SK-N-SH treated with all-trans-retinoic acid at 6 μM for 48 hours (cell line): Measurements from ENCODE around the gene C1QTNF5.

ENCODE experiments used
- ATAC-seq: fragments of 200-7000 bp; cut with Tn5 transposase; 3 replicates; pipeline ENCODE4 v1.9.1; 2020; ENCODE audit warnings: mild to moderate bottlenecking, moderate library complexity
- BACH2 ChIP-seq: fragments of 250-450 bp; sonication (Bioruptor Pico); IDR thresholded peaks from 2 replicates; pipeline ENCODE4 v1.9.0; 2021; ENCODE audit warnings: mild to moderate bottlenecking, borderline replicate concordance
- CREB5 ChIP-seq: fragments of 250-450 bp; sonication (Bioruptor Pico); IDR thresholded peaks from 2 replicates; pipeline ENCODE4 v1.5.1; 2020; ENCODE audit warnings: low read depth, mild to moderate bottlenecking, moderate library complexity
- CSRNP3 ChIP-seq: fragments of 250-450 bp; sonication (Bioruptor Pico); IDR thresholded peaks from 2 replicates; pipeline ENCODE4 v1.5.1; 2021; ENCODE audit warnings: mild to moderate bottlenecking, moderate library complexity
- ESRRG ChIP-seq: fragments of 250-450 bp; sonication (Bioruptor Pico); IDR thresholded peaks from 2 replicates; pipeline ENCODE4 v1.6.1; 2021; ENCODE audit warnings: mild to moderate bottlenecking
- GLIS3 ChIP-seq: fragments of 250-450 bp; sonication (Bioruptor Pico); IDR thresholded peaks from 2 replicates; pipeline ENCODE4 v1.5.0; 2020; ENCODE audit warnings: mild to moderate bottlenecking, moderate library complexity
- ISL1 ChIP-seq: fragments of 250-450 bp; sonication (Bioruptor Pico); IDR thresholded peaks from 2 replicates; pipeline ENCODE4 v2.1.2; 2022; ENCODE audit warnings: mild to moderate bottlenecking, moderate library complexity
- OSR1 ChIP-seq: fragments of 250-450 bp; sonication (Bioruptor Pico); IDR thresholded peaks from 2 replicates; pipeline ENCODE4 v1.8.0; 2022; ENCODE audit warnings: moderate library complexity, mild to moderate bottlenecking, inconsistent platforms
- POU6F1 ChIP-seq: fragments of 250-450 bp; sonication (Bioruptor Pico); IDR thresholded peaks from 2 replicates; pipeline ENCODE4 v1.8.0; 2021; ENCODE audit warnings: low read depth, mild to moderate bottlenecking, moderate library complexity, borderline replicate concordance
- PPARA ChIP-seq: fragments of 250-450 bp; sonication (Bioruptor Pico); IDR thresholded peaks from 2 replicates; pipeline ENCODE4 v1.5.0; 2020; ENCODE audit warnings: mild to moderate bottlenecking, borderline replicate concordance
- RARB ChIP-seq: fragments of 250-450 bp; sonication (Bioruptor Pico); IDR thresholded peaks from 2 replicates; pipeline ENCODE4 v1.8.0; 2021; ENCODE audit warnings: mild to moderate bottlenecking, moderate library complexity
- SNAI2 ChIP-seq: fragments of 250-450 bp; sonication (Bioruptor Pico); IDR thresholded peaks from 2 replicates; pipeline ENCODE4 v1.5.0; 2020; ENCODE audit warnings: mild to moderate bottlenecking, moderate library complexity
- TCF4 ChIP-seq: fragments of 250-450 bp; sonication (Bioruptor Pico); IDR thresholded peaks from 2 replicates; pipeline ENCODE4 v1.8.0; 2021; ENCODE audit warnings: mild to moderate bottlenecking, moderate library complexity, borderline replicate concordance
- TOX ChIP-seq: fragments of 250-450 bp; sonication (Bioruptor Pico); IDR thresholded peaks from 2 replicates; pipeline ENCODE4 v1.8.0; 2021; ENCODE audit warnings: mild to moderate bottlenecking, moderate library complexity, borderline replicate concordance
- ZC3H10 ChIP-seq: fragments of 250-450 bp; sonication (Bioruptor Pico); IDR thresholded peaks from 2 replicates; pipeline ENCODE4 v1.5.1; 2021; ENCODE audit warnings: mild to moderate bottlenecking, moderate library complexity
- ZFP3 ChIP-seq: fragments of 250-450 bp; sonication (Bioruptor Pico); IDR thresholded peaks from 2 replicates; pipeline ENCODE4 v1.5.0; 2020; ENCODE audit warnings: mild to moderate bottlenecking, moderate library complexity
- ZFP30 ChIP-seq: fragments of 450-650 bp; formaldehyde crosslinking; IDR thresholded peaks from 2 replicates; pipeline ENCODE4 v1.5.0; 2022; ENCODE audit warnings: mild to moderate bottlenecking, moderate library complexity
- ZNF565 ChIP-seq: fragments of 450-650 bp; formaldehyde crosslinking; conservative IDR thresholded peaks from 2 replicates; pipeline ENCODE4 v1.5.0; 2020; ENCODE audit warnings: low read depth, mild to moderate bottlenecking, moderate library complexity
- ZNF70 ChIP-seq: fragments of 450-650 bp; formaldehyde crosslinking; IDR thresholded peaks from 2 replicates; pipeline ENCODE4 v1.5.0; 2020; ENCODE audit warnings: mild to moderate bottlenecking, moderate library complexity
- ZNF8 ChIP-seq: fragments of 450-650 bp; formaldehyde crosslinking; IDR thresholded peaks from 2 replicates; pipeline ENCODE4 v1.5.0; 2020; ENCODE audit warnings: mild to moderate bottlenecking, moderate library complexity
- TF ChIP-seq, protein P1 (sequence below): fragments of 250-450 bp; sonication (Bioruptor Pico); IDR thresholded peaks from 2 replicates; pipeline ENCODE4 v1.8.0; 2020; ENCODE audit warnings: mild to moderate bottlenecking, moderate library complexity, borderline replicate concordance
- TF ChIP-seq, protein P2 (sequence below): fragments of 250-450 bp; sonication (Bioruptor Pico); IDR thresholded peaks from 2 replicates; pipeline ENCODE4 v1.5.0; 2020; ENCODE audit warnings: mild to moderate bottlenecking, moderate library complexity

Gene C1QTNF5

DNA sequence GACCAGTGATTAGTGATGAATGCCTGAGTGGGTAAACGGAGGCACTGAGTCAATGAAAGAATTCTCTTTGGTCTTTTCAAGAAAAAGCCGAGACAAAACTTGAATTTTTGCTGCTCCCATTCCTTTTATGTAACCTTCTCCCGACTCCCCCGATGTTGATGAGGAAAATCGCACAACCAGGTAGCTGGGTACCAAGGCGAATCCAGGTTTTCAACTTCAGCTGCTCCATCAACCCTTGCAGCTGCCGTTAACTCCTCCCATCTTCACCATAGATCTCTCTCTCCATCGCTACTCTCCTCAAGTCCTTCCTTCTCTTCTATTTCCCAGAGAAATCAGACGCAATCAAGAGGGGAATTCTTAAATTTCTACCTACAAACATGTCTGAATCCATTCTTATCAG lies 41.4 kb upstream of the C1QTNF5 start:
- TF ChIP-seq BACH2 (CRISPR knock-in tag) (no peak), CSRNP3 (CRISPR knock-in tag) (no peak), ISL1 (CRISPR knock-in tag) (no peak), TCF4 (CRISPR knock-in tag) (no peak), ZFP3 (no peak), CREB5 (no peak), ZNF70 (CRISPR knock-in tag) (no peak), ZC3H10 (CRISPR knock-in tag) (no peak), ZNF565 (CRISPR knock-in tag) (no peak), ESRRG (CRISPR knock-in tag) (no peak), ZFP30 (CRISPR knock-in tag) (no peak), ZNF8 (no peak), RARB (CRISPR knock-in tag) (no peak), GLIS3 (no peak), POU6F1 (CRISPR knock-in tag) (no peak)
- TF ChIP-seq, protein P1, sequence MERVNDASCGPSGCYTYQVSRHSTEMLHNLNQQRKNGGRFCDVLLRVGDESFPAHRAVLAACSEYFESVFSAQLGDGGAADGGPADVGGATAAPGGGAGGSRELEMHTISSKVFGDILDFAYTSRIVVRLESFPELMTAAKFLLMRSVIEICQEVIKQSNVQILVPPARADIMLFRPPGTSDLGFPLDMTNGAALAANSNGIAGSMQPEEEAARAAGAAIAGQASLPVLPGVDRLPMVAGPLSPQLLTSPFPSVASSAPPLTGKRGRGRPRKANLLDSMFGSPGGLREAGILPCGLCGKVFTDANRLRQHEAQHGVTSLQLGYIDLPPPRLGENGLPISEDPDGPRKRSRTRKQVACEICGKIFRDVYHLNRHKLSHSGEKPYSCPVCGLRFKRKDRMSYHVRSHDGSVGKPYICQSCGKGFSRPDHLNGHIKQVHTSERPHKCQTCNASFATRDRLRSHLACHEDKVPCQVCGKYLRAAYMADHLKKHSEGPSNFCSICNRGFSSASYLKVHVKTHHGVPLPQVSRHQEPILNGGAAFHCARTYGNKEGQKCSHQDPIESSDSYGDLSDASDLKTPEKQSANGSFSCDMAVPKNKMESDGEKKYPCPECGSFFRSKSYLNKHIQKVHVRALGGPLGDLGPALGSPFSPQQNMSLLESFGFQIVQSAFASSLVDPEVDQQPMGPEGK (CRISPR knock-in tag), result no peak
- ATAC-seq, result no peak

DNA sequence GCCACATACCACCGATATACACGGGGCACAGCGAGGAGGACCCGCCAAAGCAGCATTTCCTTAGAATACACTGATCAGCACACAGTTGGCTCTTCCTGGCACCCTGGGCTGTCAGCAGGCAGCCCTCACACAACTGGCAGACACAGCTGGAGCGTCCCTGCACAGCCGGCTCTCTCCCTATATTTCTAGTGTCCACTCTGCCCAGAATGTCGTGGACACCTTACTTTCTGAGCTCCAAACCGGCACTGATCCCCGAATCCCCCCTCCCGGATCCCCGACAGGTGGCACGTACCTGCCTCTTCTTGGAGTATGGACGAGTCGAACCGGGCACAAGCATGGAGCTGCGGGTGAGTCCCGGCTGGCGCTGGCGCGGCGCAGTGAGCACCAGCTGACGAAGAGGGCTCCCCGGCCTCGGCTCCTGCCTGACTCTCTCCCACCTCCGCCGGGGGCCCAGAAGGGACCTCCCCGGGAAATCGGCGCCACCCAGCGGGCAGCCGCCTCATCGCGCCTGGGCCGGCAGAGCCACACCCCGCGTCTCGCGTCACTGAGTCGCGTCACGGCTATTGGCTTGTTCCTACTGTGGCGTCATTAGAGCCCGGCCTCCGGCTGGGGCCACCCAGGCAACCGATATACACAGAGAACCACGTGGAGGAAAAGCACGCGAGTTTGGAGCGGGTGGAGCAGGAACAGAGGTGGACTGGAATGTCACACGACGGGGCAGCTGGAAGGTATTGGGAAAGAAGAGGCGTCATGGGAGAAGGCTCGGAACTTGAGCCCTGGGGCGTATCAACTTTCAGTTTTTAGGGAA lies 40.7 kb upstream of the C1QTNF5 start, which contains the start of gene USP2:
Gene USP2 (minus strand): TSS at position 510 of the 808 bp plus-strand sequence. CDS start 8,210 bp downstream, outside the sequence.
- ATAC-seq, result peak; percentile 90
- TF ChIP-seq ZFP3 (no peak), ESRRG (CRISPR knock-in tag) (no peak), CSRNP3 (CRISPR knock-in tag) (no peak), OSR1 (no peak), PPARA (CRISPR knock-in tag) (no peak), ISL1 (CRISPR knock-in tag) (no peak), TOX (no peak), CREB5 (no peak), GLIS3 (no peak), BACH2 (CRISPR knock-in tag) (no peak), POU6F1 (CRISPR knock-in tag) (no peak), SNAI2 (no peak), TCF4 (CRISPR knock-in tag) (no peak)
- TF ChIP-seq, protein P2, sequence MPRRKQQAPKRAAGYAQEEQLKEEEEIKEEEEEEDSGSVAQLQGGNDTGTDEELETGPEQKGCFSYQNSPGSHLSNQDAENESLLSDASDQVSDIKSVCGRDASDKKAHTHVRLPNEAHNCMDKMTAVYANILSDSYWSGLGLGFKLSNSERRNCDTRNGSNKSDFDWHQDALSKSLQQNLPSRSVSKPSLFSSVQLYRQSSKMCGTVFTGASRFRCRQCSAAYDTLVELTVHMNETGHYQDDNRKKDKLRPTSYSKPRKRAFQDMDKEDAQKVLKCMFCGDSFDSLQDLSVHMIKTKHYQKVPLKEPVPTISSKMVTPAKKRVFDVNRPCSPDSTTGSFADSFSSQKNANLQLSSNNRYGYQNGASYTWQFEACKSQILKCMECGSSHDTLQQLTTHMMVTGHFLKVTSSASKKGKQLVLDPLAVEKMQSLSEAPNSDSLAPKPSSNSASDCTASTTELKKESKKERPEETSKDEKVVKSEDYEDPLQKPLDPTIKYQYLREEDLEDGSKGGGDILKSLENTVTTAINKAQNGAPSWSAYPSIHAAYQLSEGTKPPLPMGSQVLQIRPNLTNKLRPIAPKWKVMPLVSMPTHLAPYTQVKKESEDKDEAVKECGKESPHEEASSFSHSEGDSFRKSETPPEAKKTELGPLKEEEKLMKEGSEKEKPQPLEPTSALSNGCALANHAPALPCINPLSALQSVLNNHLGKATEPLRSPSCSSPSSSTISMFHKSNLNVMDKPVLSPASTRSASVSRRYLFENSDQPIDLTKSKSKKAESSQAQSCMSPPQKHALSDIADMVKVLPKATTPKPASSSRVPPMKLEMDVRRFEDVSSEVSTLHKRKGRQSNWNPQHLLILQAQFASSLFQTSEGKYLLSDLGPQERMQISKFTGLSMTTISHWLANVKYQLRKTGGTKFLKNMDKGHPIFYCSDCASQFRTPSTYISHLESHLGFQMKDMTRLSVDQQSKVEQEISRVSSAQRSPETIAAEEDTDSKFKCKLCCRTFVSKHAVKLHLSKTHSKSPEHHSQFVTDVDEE (CRISPR knock-in tag), result no peak
